Eye (tissue), 1 donor: ENCODE measurements around the gene PKP1.

Experiments
- DNase-seq: peaks from one replicate; pipeline ENCODE4 v3.0.0-alpha.2; 2015

The PKP1 gene

GRCh38 chr1:201354901-201355295, 71.6 kb downstream of the PKP1 start:
- DNase-seq: no peak

GRCh38 chr1:201355471-201355870, 72.2 kb downstream of the PKP1 start:
- no peak for DNase-seq

- no peak for DNase-seq
Measured at GRCh38 chr1:201356236-201356635, 72.9 kb downstream of the PKP1 start.

GRCh38 chr1:201356701-201357100, 73.4 kb downstream of the PKP1 start:
- DNase-seq: no peak

GRCh38 chr1:201357211-201357610, 73.9 kb downstream of the PKP1 start:
- DNase-seq: no peak

GRCh38 chr1:201357636-201358348, 74.5 kb downstream of the PKP1 start:
- no peak for DNase-seq

GRCh38 chr1:201358596-201358995, 75.3 kb downstream of the PKP1 start:
- no peak for DNase-seq

- peak; percentile 29 for DNase-seq
Measured at GRCh38 chr1:201359031-201359872, 75.9 kb downstream of the PKP1 start.

GRCh38 chr1:201359873-201360210, 76.5 kb downstream of the PKP1 start:
- no peak for DNase-seq

- DNase-seq: no peak
Measured at GRCh38 chr1:201360486-201360885, 77.2 kb downstream of the PKP1 start.

GRCh38 chr1:201360901-201361651, 77.8 kb downstream of the PKP1 start:
- no peak for DNase-seq

GRCh38 chr1:201361652-201362504, 78.6 kb downstream of the PKP1 start:
- peak; percentile 71 for DNase-seq

GRCh38 chr1:201362906-201363305, 79.6 kb downstream of the PKP1 start:
- DNase-seq: no peak

GRCh38 chr1:201363467-201363866, 80.2 kb downstream of the PKP1 start:
- no peak for DNase-seq

GRCh38 chr1:201364808-201365105, 81.5 kb downstream of the PKP1 start:
- no peak for DNase-seq

- DNase-seq: no peak
Measured at GRCh38 chr1:201365251-201365650, 81.9 kb downstream of the PKP1 start.

GRCh38 chr1:201366696-201367095, 83.4 kb downstream of the PKP1 start:
- DNase-seq: no peak

GRCh38 chr1:201369209-201369608, 85.9 kb downstream of the PKP1 start:
- DNase-seq: no peak

- DNase-seq: no peak
Measured at GRCh38 chr1:201370500-201370899, 87.2 kb downstream of the PKP1 start.

GRCh38 chr1:201371276-201371675, 88.0 kb downstream of the PKP1 start:
- DNase-seq: no peak

GRCh38 chr1:201371792-201372191, 88.5 kb downstream of the PKP1 start:
- DNase-seq: no peak

GRCh38 chr1:201374364-201374763, 91.1 kb downstream of the PKP1 start:
- peak; percentile 33 for DNase-seq

GRCh38 chr1:201375169-201375568, 91.9 kb downstream of the PKP1 start:
- no peak for DNase-seq
